AG04449 (cell line): Measurements from ENCODE around the gene SLC30A2.

Experiments
- CTCF ChIA-PET: fragments of 350-600 bp; formaldehyde crosslinking; extraction: SDS; loops from one replicate; lab custom pipeline; 2021; ENCODE audit warnings: antibody characterized with exemption; lab: Yijun Ruan, JAX
- POLR2A ChIA-PET: fragments of 400-600, 350-600 bp; formaldehyde crosslinking; extraction: SDS; loops from one replicate; lab custom pipeline; 2020; ENCODE audit warnings: antibody characterized with exemption, inconsistent platforms; lab: Yijun Ruan, JAX
- DNase-seq: peaks from one replicate; pipeline ENCODE4 v3.0.0-alpha.2; 2010; ENCODE audit warnings: low read depth, low spot score
- H3K4me3 ChIP-seq: 2 replicates; pipeline ENCODE4 v1.5.1; 2011; ENCODE audit warnings: low read depth, mild to moderate bottlenecking, control low read depth, low read length
- TF ChIP-seq, protein P1 (sequence below): IDR thresholded peaks from one replicate; pipeline ENCODE4 v1.5.1; 2011; ENCODE audit warnings: mild to moderate bottlenecking, moderate library complexity, low read length, control low read depth, inconsistent platforms; ENCODE audit not compliant: insufficient read depth; ENCODE audit errors: missing control alignments

SLC30A2 gene

DNA sequence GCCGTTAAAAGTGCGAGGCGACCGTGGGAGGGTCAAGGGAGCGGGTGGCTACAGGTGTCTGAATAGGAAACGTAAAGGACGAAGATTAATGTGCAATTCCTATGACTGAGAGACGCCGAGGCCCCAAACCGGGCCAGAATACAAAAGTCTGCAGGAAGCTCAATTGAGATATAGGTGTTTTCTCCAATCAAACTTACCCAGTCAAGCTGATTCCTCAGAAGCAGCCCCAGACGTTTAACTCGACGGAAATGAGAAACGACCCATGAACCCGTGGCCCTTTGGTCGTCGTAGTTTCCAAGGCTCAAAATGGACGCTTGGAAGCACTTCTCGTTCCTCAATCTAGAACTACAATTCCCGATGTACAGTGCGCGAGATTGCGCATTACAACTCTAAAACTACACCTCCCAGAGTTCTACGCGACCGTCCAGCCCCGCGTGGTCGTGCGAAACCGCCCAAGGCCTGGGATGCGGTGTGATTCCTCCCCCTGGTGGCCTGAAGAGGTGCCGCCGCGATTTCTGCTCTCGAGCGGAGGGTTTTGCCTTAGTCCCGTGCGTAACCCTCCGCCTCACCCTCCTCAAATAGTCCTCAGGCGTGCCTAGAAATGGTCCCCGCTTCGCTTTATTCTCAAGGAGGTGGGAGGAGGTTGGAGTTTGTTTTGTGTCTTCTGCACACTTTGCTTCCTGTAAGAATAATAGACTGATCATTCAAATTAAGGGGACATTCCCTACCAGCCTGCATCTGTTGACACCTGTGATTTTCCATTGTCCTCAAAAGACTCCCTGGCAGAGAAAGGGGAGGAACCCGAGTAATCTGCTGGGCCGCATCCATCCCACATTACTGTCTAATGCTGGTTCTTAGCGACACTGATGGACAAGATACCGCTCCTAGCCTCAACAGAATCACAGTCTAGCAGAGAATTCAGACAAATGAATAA, 47.8 kb downstream of the SLC30A2 start, which contains the start of gene PAFAH2:
TSS of gene PAFAH2 (minus strand) at position 236 of the 934 bp plus-strand sequence. CDS start 7,247 bp downstream, outside the sequence.
- CTCF ChIA-PET, result interaction anchor here (0.6 to 12.5 kb wide), 34 partner anchors 8 to 200 kb away, joined by 3 to 609 read pairs (median 4); partner anchors contain the start of genes PAQR7 and STMN1
- TF ChIP-seq, protein P1, sequence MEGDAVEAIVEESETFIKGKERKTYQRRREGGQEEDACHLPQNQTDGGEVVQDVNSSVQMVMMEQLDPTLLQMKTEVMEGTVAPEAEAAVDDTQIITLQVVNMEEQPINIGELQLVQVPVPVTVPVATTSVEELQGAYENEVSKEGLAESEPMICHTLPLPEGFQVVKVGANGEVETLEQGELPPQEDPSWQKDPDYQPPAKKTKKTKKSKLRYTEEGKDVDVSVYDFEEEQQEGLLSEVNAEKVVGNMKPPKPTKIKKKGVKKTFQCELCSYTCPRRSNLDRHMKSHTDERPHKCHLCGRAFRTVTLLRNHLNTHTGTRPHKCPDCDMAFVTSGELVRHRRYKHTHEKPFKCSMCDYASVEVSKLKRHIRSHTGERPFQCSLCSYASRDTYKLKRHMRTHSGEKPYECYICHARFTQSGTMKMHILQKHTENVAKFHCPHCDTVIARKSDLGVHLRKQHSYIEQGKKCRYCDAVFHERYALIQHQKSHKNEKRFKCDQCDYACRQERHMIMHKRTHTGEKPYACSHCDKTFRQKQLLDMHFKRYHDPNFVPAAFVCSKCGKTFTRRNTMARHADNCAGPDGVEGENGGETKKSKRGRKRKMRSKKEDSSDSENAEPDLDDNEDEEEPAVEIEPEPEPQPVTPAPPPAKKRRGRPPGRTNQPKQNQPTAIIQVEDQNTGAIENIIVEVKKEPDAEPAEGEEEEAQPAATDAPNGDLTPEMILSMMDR, result peak; percentile 98
- peak; percentile 95 for DNase-seq
- peak within 1 kb of the TSS; percentile 67 for H3K4me3 ChIP-seq
- POLR2A ChIA-PET, result interaction anchor here (0.5 to 2.1 kb wide), 4 partner anchors 32 to 107 kb away, joined by 4 to 14 read pairs (median 4); no protein-coding TSS in a partner anchor

DNA sequence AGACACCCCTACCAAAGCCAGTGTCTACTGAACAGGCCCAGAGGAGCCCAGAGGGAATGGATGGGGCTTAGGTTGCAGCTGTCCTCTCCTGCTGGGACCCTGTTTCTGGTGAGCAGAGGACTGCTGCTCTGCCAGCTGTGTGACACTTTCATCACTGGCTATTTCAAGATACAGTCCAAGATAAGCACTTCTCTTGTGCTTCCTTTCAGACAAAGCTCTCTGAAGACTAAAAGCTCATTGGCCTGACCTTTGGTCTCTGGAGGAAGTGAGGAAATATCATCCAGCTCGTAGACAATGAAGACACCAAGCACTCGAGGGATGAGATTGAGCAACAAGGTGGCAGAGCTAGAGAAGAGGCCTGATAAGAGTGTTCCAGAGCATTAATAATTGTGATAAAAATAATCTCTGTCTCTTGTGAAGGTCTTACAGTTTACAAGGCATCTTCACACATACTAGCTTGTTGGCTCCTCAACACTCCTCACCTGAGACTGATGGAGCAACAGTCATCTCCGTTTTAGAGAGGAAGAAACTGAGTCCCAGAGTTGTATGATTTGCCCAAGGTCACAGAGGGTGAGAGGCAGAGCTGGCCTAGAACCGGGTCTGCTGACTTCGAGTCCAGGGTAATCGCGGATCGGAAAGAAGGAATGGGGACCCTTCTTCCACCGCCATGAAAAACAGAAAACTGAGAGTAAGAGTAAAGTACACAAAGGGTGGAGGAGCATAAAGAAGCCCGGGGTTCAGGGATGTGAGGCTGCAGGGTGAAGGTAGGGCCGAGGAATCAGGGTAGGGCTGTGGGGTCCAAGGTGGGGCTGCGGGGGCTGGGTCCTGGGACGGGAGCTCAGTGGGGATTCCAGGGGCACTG, 48.7 kb downstream of the SLC30A2 start:
- CTCF ChIA-PET, result interaction anchor here (0.6 to 12.5 kb wide), 28 partner anchors 8 to 199 kb away, joined by 3 to 609 read pairs (median 4); partner anchors contain the start of genes PAQR7 and STMN1
- TF ChIP-seq, protein P1, result no peak
- POLR2A ChIA-PET, result interaction anchor here (0.6 to 2.1 kb wide), 3 partner anchors 35 to 106 kb away, joined by 4 to 14 read pairs (median 4); no protein-coding TSS in a partner anchor
- DNase-seq, result no peak
- H3K4me3 ChIP-seq, result peak overlapping the region; percentile 67

- TF ChIP-seq, protein P1, result no peak
- DNase-seq, result no peak
- ChIA-PET POLR2A (no interaction called here), CTCF (interaction anchor here (0.9 to 12.5 kb wide), 5 partner anchors 11 to 119 kb away, joined by 3 to 609 read pairs (median 3); partner anchors contain the start of genes PAQR7 and STMN1)
- no peak overlapping the region for H3K4me3 ChIP-seq
These were observed 51.3 kb downstream of the SLC30A2 start for GRCh38 chr1:25994402-25995150.

DNA sequence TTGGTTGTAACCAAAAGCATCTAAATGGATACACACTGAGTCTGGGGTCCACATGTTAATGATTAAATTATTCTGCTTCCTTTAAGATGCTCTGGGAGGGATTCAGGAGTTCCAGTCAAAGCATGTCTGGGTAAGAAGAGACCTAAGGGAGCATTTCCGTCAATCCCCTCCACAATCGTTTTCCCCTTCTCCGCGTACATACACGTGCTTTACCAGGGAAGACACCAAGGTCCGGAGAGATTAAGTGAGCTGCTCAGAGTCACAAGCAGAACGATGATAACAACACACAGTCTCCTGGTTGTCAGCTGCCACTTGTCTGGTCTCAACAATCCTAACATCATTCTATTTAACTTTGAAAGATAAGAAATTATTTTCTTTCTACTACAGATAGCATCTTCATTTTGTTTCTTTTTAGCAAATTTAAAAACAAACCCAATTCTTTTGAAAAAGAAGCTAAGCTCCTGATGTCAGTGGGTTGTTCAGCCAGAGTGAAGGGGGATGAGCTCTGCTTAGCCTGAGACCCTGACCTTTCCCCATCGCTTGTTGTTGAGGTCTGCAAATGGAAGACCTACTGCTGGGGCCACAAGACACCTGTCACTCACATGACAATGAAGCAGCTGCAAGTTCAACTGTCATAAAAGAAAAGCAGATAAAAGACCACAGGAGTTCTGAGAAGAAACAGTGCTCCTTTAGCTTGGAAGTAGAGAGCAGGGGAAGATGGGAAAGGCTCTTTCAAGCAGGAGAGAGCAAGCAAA, 52.5 kb downstream of the SLC30A2 start:
- DNase-seq, result no peak
- ChIA-PET POLR2A (no interaction called here), CTCF (interaction anchor here (0.5 to 12.5 kb wide), 4 partner anchors 10 to 119 kb away, joined by 3 to 609 read pairs (median 4); partner anchors contain the start of gene STMN1)
- H3K4me3 ChIP-seq, result no peak overlapping the region
- TF ChIP-seq, protein P1, result no peak

GRCh38 chr1:25992689-25993171, 53.2 kb downstream of the SLC30A2 start:
- CTCF ChIA-PET, result interaction anchor here (1.0 to 12.5 kb wide), 2 partner anchors 11 to 94 kb away, joined by 4 to 609 read pairs; partner anchors contain the start of gene STMN1
- TF ChIP-seq, protein P1, result no peak
- DNase-seq, result no peak
- H3K4me3 ChIP-seq, result no peak overlapping the region
- POLR2A ChIA-PET, result no interaction called here
